Neuronal stem cell (in vitro differentiated cells): ENCODE results near the gene XKR7.
"Not testable (repeated sequence)": the region's sequence is repeated elsewhere in the genome, so short reads cannot be mapped to it uniquely, and the experiment has no call there.

ENCODE experiments used
- DNase-seq: peaks from one replicate; pipeline ENCODE4 v3.0.0-alpha.2; 2013; ENCODE audit warnings: low spot score
- H2AFZ ChIP-seq: one replicate; pipeline ENCODE4 v1.6.1; 2013; ENCODE audit warnings: mild to moderate bottlenecking, low read length, inconsistent platforms
- H2AK5ac ChIP-seq: 2 replicates; pipeline ENCODE4 v1.6.1; 2013; ENCODE audit warnings: low read depth, mild to moderate bottlenecking, inconsistent platforms, low read length, moderate library complexity, mixed read lengths
- H2BK120ac ChIP-seq: 2 replicates; pipeline ENCODE4 v1.6.1; 2013; ENCODE audit warnings: low read depth, mild to moderate bottlenecking, inconsistent platforms, low read length, moderate library complexity, mixed read lengths
- H2BK12ac ChIP-seq: one replicate; pipeline ENCODE4 v1.6.1; 2013; ENCODE audit warnings: low read length, inconsistent platforms
- H2BK15ac ChIP-seq: 2 replicates; pipeline ENCODE4 v1.6.1; 2013; ENCODE audit warnings: mild to moderate bottlenecking, low read length, inconsistent platforms, mixed read lengths
- H2BK5ac ChIP-seq: one replicate; pipeline ENCODE4 v1.6.1; 2013; ENCODE audit warnings: inconsistent platforms, mild to moderate bottlenecking, low read length, moderate library complexity
- H3K14ac ChIP-seq: one replicate; pipeline ENCODE4 v1.6.1; 2013; ENCODE audit warnings: low read length, inconsistent platforms
- H3K18ac ChIP-seq: 2 replicates; pipeline ENCODE4 v1.6.1; 2013; ENCODE audit warnings: low read length, inconsistent platforms
- H3K23ac ChIP-seq: 2 replicates; pipeline ENCODE4 v1.6.1; 2013; ENCODE audit warnings: low read depth, mild to moderate bottlenecking, mixed read lengths, low read length, inconsistent platforms; ENCODE audit not compliant: poor library complexity
- H3K27ac ChIP-seq: replicated peaks from 3 replicates; pipeline ENCODE4 v1.5.1; 2013; ENCODE audit warnings: low read length, inconsistent platforms
- H3K27me3 ChIP-seq, 3 experiments: 2 replicates each; pipeline ENCODE4 v1.6.1; 2013; ENCODE audit warnings: low read length in 3 of 3, mild to moderate bottlenecking in 2 of 3, inconsistent platforms in 1 of 3, low read depth in 1 of 3, mixed read lengths in 1 of 3, moderate library complexity in 1 of 3; ENCODE audit not compliant: control insufficient read depth in 3 of 3, insufficient read depth in 3 of 3
- H3K36me3 ChIP-seq, 2 donors: replicated peaks in 1 of 2; 2 replicates each; pipeline ENCODE4 v1.6.1; 2013; ENCODE audit warnings: low read length in 2 of 2; ENCODE audit not compliant: control insufficient read depth in 2 of 2, insufficient read depth in 2 of 2
- H3K4ac ChIP-seq: 2 replicates; pipeline ENCODE4 v1.6.1; 2013; ENCODE audit warnings: inconsistent platforms, mild to moderate bottlenecking, low read length, moderate library complexity
- H3K4me1 ChIP-seq, 2 donors: 1 replicate in 1 of 2; 2 replicates in 1 of 2; pipeline ENCODE4 v1.6.1; 2013; ENCODE audit warnings: low read length in 2 of 2, low read depth in 1 of 2; ENCODE audit not compliant: control insufficient read depth in 2 of 2, insufficient read depth in 1 of 2
- H3K4me2 ChIP-seq: one replicate; pipeline ENCODE4 v1.6.1; 2013; ENCODE audit warnings: mild to moderate bottlenecking, low read length, inconsistent platforms; ENCODE audit not compliant: insufficient read depth, poor library complexity, severe bottlenecking
- H3K4me3 ChIP-seq, 2 donors: 2 replicates each; pipeline ENCODE4 v1.5.1; 2013; ENCODE audit warnings: low read length in 2 of 2, mild to moderate bottlenecking in 2 of 2, inconsistent platforms in 1 of 2, moderate library complexity in 1 of 2
- H3K79me1 ChIP-seq: one replicate; pipeline ENCODE4 v1.6.1; 2013; ENCODE audit warnings: low read depth, mild to moderate bottlenecking, inconsistent platforms, low read length, moderate library complexity
- H3K9ac ChIP-seq: one replicate; pipeline ENCODE4 v1.6.1; 2013; ENCODE audit warnings: mild to moderate bottlenecking, low read depth, low read length, inconsistent platforms; ENCODE audit not compliant: poor library complexity
- H3K9me3 ChIP-seq, 2 donors: replicated peaks in 1 of 2; 2 replicates each; pipeline versions ENCODE3 to v1.6.1; 2013; ENCODE audit warnings: low read length in 2 of 2, mild to moderate bottlenecking in 2 of 2, inconsistent platforms in 1 of 2, low read depth in 1 of 2, mixed read lengths in 1 of 2, moderate library complexity in 1 of 2; ENCODE audit not compliant: control insufficient read depth in 2 of 2, insufficient read depth in 1 of 2
- H4K8ac ChIP-seq: one replicate; pipeline ENCODE4 v1.6.1; 2013; ENCODE audit warnings: low read depth, mild to moderate bottlenecking, inconsistent platforms, low read length, moderate library complexity
- H4K91ac ChIP-seq: one replicate; pipeline ENCODE4 v1.6.1; 2013; ENCODE audit warnings: low read length, low read depth, mild to moderate bottlenecking, inconsistent platforms; ENCODE audit not compliant: poor library complexity
- WGBS, 2 donors: extraction: QIAGEN DNeasy Blood & Tissue Kit; methylation state at CpG; one replicate each; pipeline ENCODE4 v1.1.7; 2013; ENCODE audit warnings: missing lambda C conversion rate in 2 of 2, mixed read lengths in 1 of 2; ENCODE audit not compliant: insufficient read length in 2 of 2, insufficient replicate concordance in 1 of 2; ENCODE audit errors: extremely low coverage in 2 of 2; 5-methylcytosine and 5-hydroxymethylcytosine counted together

XKR7 gene

DNA sequence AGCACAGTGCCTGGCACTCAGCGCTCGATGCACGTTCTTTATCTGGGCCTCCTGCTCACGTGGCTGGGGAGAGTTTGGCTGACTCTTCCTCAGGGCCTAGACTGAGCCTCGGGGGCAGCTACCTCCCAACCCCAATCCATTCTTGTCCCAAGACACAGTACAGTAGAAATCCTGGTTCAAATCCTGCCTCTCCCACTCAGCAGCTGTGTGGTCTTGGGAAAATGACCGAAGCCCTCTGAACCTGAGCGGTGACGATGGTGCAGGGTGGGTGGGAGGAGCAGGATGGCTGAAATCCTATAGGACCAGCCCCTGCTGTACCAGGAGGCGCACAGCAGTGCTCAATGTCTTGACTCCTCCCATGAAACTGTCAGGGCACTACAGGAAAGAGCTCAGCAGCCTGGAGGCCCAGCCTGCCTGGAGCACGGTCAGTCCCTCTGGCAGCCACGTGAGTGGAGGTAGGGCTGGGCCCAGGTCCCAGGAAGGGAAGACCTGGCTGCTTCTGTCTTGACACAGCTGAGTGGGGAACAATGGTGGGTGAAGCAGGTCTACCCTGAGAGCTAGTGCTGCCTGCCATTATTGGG, 47.6 kb upstream of the XKR7 start:
- H3K27me3 ChIP-seq = peaks cover 0 to 7% (median 0%) of the 10 kb centered on the region in 3 experiments
- H2BK12ac ChIP-seq = peak overlapping the region; percentile 25
- H3K4ac ChIP-seq = no peak overlapping the region
- no peaks in the 10 kb centered on the region for H3K9me3 ChIP-seq
- peak overlapping the region; percentile 39 for H3K23ac ChIP-seq
- H4K91ac ChIP-seq = no peak overlapping the region
- H2BK15ac ChIP-seq = no peak overlapping the region
- H3K36me3 ChIP-seq = no peaks in the 10 kb centered on the region
- H2BK5ac ChIP-seq = no peak overlapping the region
- H3K18ac ChIP-seq = peak overlapping the region; percentile 38
- peaks cover 0 to 7% of the 10 kb centered on the region in 2 donors for H3K4me1 ChIP-seq
- peak overlapping the region; percentile 39 for H2AK5ac ChIP-seq
- no peak overlapping the region for H2AFZ ChIP-seq
- H3K27ac ChIP-seq = no peak overlapping the region
- peak overlapping the region; percentile 7 for H3K9ac ChIP-seq
- no peak overlapping the region for H3K14ac ChIP-seq
- no peak overlapping the region for H2BK120ac ChIP-seq
- H4K8ac ChIP-seq = peak overlapping the region; percentile 19
- H3K4me3 ChIP-seq = no peak overlapping the region
- DNase-seq = no peak
- no peaks in the 10 kb centered on the region for H3K79me1 ChIP-seq
- no CpG with 5 or more reads among the region's 11 CpGs for WGBS, 2 donors
- H3K4me2 ChIP-seq = no peak overlapping the region

DNA sequence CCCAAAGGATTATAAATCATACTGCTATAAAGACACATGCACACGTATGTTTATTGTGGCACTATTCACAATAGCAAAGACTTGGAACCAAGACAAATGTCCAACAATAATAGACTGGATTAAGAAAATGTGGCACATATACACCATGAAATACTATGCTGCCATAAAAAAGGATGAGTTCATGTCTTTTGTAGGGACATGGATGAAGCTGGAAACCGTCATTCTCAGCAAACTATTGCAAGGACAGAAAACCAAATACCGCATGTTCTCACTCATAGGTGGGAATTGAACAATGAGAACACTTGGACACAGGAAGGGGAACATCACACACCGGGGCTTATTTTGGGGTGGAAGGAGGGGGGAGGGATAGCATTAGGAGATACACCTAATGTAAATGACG, 46.5 kb upstream of the XKR7 start:
- H3K4me1 ChIP-seq, DNase-seq, H3K14ac ChIP-seq, H2BK15ac ChIP-seq, H2AFZ ChIP-seq, H3K9me3 ChIP-seq, H3K27ac ChIP-seq, H2AK5ac ChIP-seq, H4K8ac ChIP-seq, H2BK120ac ChIP-seq, H3K4ac ChIP-seq, H3K79me1 ChIP-seq, H2BK12ac ChIP-seq, H3K4me2 ChIP-seq, H3K36me3 ChIP-seq, H3K27me3 ChIP-seq, H2BK5ac ChIP-seq, H4K91ac ChIP-seq, H3K18ac ChIP-seq, H3K9ac ChIP-seq, H3K23ac ChIP-seq, H3K4me3 ChIP-seq: not testable (repeated sequence)
- no CpG with 5 or more reads among the region's 5 CpGs for WGBS, 2 donors

DNA sequence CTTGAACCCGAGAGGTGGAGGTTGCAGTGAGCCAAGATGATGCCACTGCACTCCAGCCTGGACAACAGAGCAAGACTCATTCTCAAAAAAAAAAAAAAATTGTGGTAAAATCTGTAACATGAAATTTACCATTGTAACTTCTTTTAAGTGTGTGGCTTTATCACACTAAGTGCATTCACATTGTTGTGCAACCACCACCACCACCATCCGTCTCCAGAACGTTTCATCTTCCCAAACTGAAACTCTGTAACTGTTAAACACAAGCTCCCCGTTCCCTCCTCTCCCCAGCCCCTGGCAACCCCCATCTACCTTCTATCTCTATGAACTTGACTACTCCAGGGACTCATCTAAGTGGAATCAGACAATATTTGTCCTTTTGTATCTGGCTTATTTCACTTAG, 45.8 kb upstream of the XKR7 start:
- Histone ChIP-seq H2BK15ac (no peak overlapping the region), H3K9me3 (no peaks in the 10 kb centered on the region), H2BK12ac (no peak overlapping the region), H2BK120ac (no peak overlapping the region), H3K79me1 (no peaks in the 10 kb centered on the region), H3K4me2 (no peak overlapping the region), H2AFZ (no peak overlapping the region), H3K36me3 (no peaks in the 10 kb centered on the region), H3K9ac (no peak overlapping the region), H4K8ac (no peak overlapping the region), H3K4me3 (no peak overlapping the region), H2AK5ac (no peak overlapping the region), H3K27ac (no peak overlapping the region), H3K14ac (no peak overlapping the region), H3K23ac (no peak overlapping the region), H2BK5ac (no peak overlapping the region), H4K91ac (no peak overlapping the region), H3K27me3 (peaks cover 0 to 7% (median 0%) of the 10 kb centered on the region in 3 experiments), H3K4ac (no peak overlapping the region), H3K18ac (no peak overlapping the region), H3K4me1 (peaks cover 0 to 7% of the 10 kb centered on the region in 2 donors)
- DNase-seq = no peak
- WGBS, 2 donors = no CpG with 5 or more reads among the region's 4 CpGs

DNA sequence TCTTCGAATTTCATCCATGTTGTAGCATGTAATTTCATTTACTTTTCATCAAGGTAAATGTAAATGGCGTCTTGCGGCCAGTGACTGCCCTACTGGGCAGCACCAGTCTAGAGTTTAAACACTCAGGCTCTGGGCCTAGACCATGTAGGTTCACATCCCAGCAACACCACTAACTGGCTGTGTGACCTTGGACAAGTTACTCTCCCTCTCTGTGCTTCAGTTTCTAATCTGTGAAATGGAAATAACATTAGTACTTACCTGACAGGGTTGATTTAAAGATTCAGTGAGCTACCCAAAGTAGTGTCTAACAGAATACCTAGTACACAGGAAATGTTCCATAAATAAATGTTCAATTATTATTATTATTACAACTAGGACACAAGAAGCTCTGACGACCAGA, 45.4 kb upstream of the XKR7 start:
- Histone ChIP-seq H3K23ac (no peak overlapping the region), H2AFZ (no peak overlapping the region), H3K27me3 (peaks cover 0 to 7% (median 0%) of the 10 kb centered on the region in 3 experiments), H3K14ac (no peak overlapping the region), H3K9ac (no peak overlapping the region), H3K36me3 (no peaks in the 10 kb centered on the region), H2BK5ac (no peak overlapping the region), H3K27ac (no peak overlapping the region), H3K18ac (no peak overlapping the region), H2AK5ac (no peak overlapping the region), H4K91ac (no peak overlapping the region), H2BK120ac (no peak overlapping the region), H2BK15ac (no peak overlapping the region), H3K4me3 (no peak overlapping the region), H3K79me1 (no peaks in the 10 kb centered on the region), H3K4ac (no peak overlapping the region), H3K4me1 (peaks cover 0 to 7% of the 10 kb centered on the region in 2 donors), H2BK12ac (no peak overlapping the region), H4K8ac (no peak overlapping the region), H3K9me3 (no peaks in the 10 kb centered on the region), H3K4me2 (no peak overlapping the region)
- WGBS, 2 donors = no CpG with 5 or more reads among the region's 4 CpGs
- DNase-seq = no peak
